Endothelial cell of umbilical vein (primary cell): ENCODE results near the gene WHRN.

ENCODE experiments used
- CTCF ChIP-seq, 2 donors: IDR thresholded peaks; 1 replicate in 1 of 2; 2 replicates in 1 of 2; pipeline ENCODE4 v1.5.1; 2011; ENCODE audit warnings: low read length in 2 of 2, mild to moderate bottlenecking in 2 of 2, moderate library complexity in 2 of 2, control low read depth in 1 of 2, inconsistent platforms in 1 of 2, low read depth in 1 of 2; ENCODE audit not compliant: insufficient read depth in 1 of 2; ENCODE audit errors: extremely low read depth in 1 of 2
- EZH2 ChIP-seq: IDR thresholded peaks from 2 replicates; pipeline ENCODE4 v1.6.1; 2012; ENCODE audit warnings: borderline replicate concordance, low read depth, mild to moderate bottlenecking, moderate library complexity, low read length, inconsistent platforms; ENCODE audit not compliant: severe bottlenecking
- POLR2A ChIP-seq: IDR thresholded peaks from 2 replicates; pipeline ENCODE4 v1.6.1; 2012; ENCODE audit warnings: low read depth, mild to moderate bottlenecking, control low read depth, low read length
- POLR2AphosphoS5 ChIP-seq: IDR thresholded peaks from 2 replicates; pipeline ENCODE4 v1.6.1; 2012; ENCODE audit warnings: low read depth, mild to moderate bottlenecking, control low read depth, low read length, moderate library complexity; ENCODE audit not compliant: insufficient read depth

DNA sequence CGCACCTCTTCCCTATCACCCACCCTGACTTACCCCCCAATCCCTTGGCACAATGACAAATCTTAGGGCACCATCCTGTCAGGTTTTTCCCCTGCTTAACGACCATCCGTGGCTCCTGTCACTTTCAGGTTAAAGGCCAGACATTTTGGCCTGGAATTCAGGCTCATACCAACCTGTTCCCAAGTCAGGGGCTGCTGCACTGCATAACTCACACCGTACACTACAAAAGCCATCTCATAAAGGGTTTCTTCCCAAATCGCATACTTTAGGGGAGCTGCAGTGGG lies 110.0 kb downstream of the WHRN start:
- TF ChIP-seq EZH2 (no peak), CTCF (IDR thresholded peaks at IDR 0.05; ENCODE audit: extremely low read depth in 1 of 2, insufficient read depth in 1 of 2, low read depth in 1 of 2, low read length in 2 of 2) (no peak), POLR2A (no peak), POLR2AphosphoS5 (no peak)
